Coronary artery (tissue), 2 donors: Measurements from ENCODE around the gene KIRREL3.

ENCODE experiments used
- DNase-seq: peaks from one replicate; pipeline ENCODE4 v3.0.0-alpha.2; 2017; ENCODE audit warnings: low spot score
- H3K27ac ChIP-seq, 2 donors: fragments of 200-600 bp; sonication (generic); one replicate each; pipeline ENCODE4 v1.5.1; 2016 to 2019
- H3K4me3 ChIP-seq: fragments of 200-600 bp; sonication (generic); 2 replicates; pipeline ENCODE4 v1.5.1; 2016; ENCODE audit warnings: mild to moderate bottlenecking, moderate library complexity
- TF ChIP-seq, protein P1 (sequence below): fragments of 200-600 bp; sonication (generic); IDR thresholded peaks from one replicate; pipeline ENCODE4 v1.5.1; 2019; ENCODE audit warnings: antibody characterized with exemption

Gene KIRREL3

DNA sequence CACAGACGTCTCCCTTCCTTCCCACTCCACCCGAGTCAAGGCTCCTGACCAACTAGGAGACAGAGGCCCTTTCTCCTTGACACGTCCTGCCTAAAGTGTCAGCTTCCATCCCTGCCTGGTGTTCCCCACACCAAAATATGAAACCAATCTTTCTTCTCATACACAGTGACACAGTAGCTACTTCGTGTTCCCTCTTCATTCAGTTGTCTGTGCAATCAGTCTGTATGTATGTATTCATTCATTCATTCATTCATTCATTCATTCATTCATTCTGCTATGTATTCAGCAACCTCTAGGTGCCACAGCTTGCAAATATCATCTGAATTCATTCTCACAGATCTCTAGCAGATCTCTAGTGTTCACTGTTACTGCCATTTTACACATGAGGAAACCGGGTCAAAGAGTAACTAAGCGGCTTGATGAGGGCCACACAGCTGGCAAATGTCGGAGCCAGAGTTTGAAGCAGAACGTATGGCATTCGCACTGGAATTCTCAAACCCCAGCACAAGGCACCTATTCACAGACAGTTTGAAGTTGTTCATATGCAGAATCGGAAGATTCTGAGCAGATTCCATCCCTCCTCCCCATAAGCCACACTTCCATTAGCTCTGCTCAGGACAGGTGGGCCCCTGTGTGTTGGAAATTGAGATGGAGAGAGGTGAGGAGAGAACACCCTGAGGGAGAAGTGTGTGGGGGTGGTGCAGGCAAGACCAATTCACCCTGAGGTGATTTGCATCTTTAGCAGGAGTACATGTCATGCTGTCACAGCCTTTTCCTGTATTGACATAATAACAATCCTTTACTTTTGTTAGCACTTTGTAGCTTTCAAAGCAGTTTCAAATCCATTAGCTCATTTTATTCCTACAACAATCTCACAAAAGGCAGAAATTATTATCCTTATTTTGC lies 369.4 kb downstream of the KIRREL3 start:
- no peak for DNase-seq
- TF ChIP-seq, protein P1, sequence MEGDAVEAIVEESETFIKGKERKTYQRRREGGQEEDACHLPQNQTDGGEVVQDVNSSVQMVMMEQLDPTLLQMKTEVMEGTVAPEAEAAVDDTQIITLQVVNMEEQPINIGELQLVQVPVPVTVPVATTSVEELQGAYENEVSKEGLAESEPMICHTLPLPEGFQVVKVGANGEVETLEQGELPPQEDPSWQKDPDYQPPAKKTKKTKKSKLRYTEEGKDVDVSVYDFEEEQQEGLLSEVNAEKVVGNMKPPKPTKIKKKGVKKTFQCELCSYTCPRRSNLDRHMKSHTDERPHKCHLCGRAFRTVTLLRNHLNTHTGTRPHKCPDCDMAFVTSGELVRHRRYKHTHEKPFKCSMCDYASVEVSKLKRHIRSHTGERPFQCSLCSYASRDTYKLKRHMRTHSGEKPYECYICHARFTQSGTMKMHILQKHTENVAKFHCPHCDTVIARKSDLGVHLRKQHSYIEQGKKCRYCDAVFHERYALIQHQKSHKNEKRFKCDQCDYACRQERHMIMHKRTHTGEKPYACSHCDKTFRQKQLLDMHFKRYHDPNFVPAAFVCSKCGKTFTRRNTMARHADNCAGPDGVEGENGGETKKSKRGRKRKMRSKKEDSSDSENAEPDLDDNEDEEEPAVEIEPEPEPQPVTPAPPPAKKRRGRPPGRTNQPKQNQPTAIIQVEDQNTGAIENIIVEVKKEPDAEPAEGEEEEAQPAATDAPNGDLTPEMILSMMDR: no peak
- Histone ChIP-seq H3K4me3 (no peak overlapping the region), H3K27ac (no peak overlapping the region)

DNA sequence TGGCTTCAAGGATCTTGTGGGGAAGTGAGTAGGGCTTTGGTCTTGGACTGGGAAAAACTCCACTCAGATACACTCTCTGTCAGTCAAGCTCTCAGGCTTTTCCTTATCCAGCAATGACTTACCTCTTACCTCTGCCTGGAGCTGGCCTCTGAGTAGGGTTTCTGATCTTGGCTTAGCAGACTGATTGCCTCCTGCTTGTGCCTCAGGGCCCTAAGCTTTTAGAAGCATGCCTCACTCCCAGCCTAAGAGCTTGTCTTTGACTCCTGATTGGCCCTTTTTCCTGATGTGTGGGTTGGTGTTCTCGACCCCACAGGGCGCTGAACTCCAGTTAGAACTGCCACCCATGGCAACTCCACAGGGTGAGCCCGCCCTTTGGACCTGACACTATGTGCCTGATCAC lies 370.1 kb downstream of the KIRREL3 start:
- no peak for DNase-seq
- TF ChIP-seq, protein P1: no peak
- Histone ChIP-seq H3K27ac (no peak overlapping the region), H3K4me3 (no peak overlapping the region)

DNA sequence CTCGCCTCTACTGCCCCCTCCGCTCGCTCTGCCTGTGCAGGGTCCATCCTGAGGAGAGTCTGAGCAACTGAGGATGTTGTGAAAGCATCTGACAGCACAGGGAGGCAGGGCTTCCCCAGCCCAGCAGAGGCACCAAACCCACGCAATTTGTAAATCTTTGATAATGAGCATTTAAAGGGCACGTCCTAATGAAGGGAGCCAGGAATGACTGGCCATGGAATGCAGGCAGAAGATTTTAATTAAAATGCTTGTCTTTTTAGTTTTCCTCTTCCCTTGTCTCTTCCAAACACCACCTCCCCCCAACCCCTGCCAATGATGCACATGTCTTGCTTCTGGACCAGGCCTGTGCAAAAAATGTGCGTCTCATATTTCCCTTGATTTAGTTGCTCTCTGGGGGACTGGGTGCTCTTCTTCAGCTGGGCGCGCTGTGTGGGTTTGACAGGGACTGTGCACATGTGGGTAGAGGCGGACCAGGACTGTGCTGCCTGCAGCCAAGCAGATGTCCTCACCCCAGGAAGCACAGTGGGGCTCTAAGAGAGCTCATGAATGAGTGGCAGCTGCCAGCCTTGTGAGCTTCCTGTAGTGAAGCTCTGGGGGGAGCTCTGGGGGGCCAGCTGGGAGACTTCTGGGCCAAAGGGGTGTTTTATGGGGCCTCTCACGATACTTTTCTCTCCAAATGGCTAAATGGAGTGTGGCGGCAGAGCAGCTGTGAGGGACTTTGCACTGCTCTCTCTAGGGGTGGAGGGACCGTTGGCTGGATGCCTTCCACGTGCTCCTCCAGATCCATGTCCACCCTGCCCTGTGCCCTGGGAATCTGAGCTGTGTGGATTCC lies 371.6 kb downstream of the KIRREL3 start:
- TF ChIP-seq, protein P1: no peak
- DNase-seq: no peak

DNA sequence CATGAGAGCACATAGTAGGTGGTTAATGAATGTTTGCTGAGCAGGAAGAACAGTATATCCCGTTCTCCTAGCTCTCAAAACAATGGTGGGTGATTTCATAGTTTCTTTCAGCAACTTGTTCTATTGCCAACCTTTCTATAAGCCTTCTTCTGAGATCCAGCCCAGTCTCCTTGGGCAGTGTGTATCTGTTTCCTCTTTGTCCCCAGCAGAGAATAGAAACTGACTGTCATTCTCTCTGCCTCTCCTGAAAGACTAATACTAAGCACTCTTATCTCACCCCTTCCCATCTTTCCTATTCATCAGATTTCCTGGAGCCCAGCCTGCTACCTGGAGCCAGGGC lies 372.1 kb downstream of the KIRREL3 start:
- H3K27ac ChIP-seq: no peak overlapping the region
- DNase-seq: no peak
- no peak overlapping the region for H3K4me3 ChIP-seq
- TF ChIP-seq, protein P1: no peak

More for the DNA sequence above, 371.6 kb downstream of the KIRREL3 start:
- no peak overlapping the region for H3K4me3 ChIP-seq
- H3K27ac ChIP-seq: no peak overlapping the region

DNA sequence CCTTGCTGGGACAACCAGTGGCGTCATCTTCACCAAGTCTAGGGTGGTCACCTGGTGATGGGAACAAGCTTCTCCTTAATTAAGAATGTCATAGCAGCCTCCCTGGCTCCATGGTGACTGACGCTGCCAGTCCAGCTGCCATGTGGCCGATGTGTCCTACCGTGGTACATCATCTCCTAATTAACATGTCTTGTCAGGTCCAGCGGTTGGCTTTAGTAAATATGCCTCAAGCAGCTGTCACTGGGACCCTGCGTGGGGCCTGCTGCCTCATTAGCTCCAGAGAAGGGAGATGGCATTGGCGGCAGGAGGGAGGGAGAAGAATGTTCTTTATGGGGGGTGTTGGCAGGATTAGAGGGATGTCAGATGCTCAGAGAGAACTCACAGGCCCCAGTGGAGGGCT lies 373.1 kb downstream of the KIRREL3 start:
- no peak for DNase-seq
- TF ChIP-seq, protein P1: no peak
- Histone ChIP-seq H3K4me3 (no peak overlapping the region), H3K27ac (no peak overlapping the region)

DNA sequence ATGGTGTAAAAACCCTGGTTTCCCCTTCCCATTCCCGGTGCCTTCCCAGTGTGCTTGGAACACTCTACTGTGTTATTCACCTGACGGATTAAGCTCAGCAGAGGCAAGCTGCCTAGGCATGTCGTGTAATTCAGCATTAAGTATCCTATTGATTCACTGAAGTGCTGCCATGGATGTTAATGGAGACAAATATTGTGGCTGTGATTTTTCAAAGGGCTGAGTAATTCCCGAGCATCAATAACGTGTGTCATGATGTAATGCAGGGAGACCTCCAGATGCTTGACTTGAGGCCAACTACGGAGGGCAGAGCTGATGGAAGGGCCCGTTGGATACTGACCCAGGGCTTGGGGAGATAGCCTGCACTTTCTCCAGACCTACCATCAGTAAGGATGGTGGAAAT lies 376.1 kb downstream of the KIRREL3 start:
- no peak for DNase-seq
- no peak overlapping the region for H3K4me3 ChIP-seq
- TF ChIP-seq, protein P1: no peak

More for the DNA sequence above, 376.1 kb downstream of the KIRREL3 start:
- H3K27ac ChIP-seq: no peak overlapping the region
